Gastroesophageal sphincter (tissue), 4 donors: Measurements from ENCODE around the gene CHST12. TPM values are rescaled to one million over a fixed set of nuclear protein-coding genes. Genes with fewer than 3 reads are reported as not detected.
"Not testable (repeated sequence)": the region's sequence is repeated elsewhere in the genome, so short reads cannot be mapped to it uniquely, and the experiment has no call there.

Source experiments
- ATAC-seq: fragments of 150-250 bp; one replicate; pipeline ENCODE4 v1.9.1; 2016; ENCODE audit warnings: mild to moderate bottlenecking, moderate library complexity
- H3K27ac ChIP-seq, 4 donors: fragments of 200-600 bp; sonication (generic) in 3 of 4; 1 replicate in 3 of 4; 2 replicates in 1 of 4; pipeline ENCODE4 v1.5.1; 2016 to 2019
- H3K27me3 ChIP-seq: fragments of 200-600 bp; sonication (generic); one replicate; pipeline ENCODE4 v1.5.1; 2019
- H3K36me3 ChIP-seq, 2 donors: fragments of 200-600 bp; sonication (generic); one replicate each; pipeline ENCODE4 v1.5.1; 2019; ENCODE audit warnings: control low read depth in 1 of 2
- H3K4me1 ChIP-seq, 3 donors: fragments of 200-600 bp; sonication (generic); 1 replicate in 2 of 3; 2 replicates in 1 of 3; pipeline ENCODE4 v1.5.1; 2016 to 2019; ENCODE audit warnings: control low read depth in 2 of 3
- H3K4me3 ChIP-seq, 2 donors: fragments of 200-600 bp; sonication (generic); one replicate each; pipeline ENCODE4 v1.5.1; 2019; ENCODE audit warnings: mild to moderate bottlenecking in 1 of 2, moderate library complexity in 1 of 2
- H3K9me3 ChIP-seq, 3 donors: fragments of 200-600 bp; sonication (generic); one replicate each; pipeline ENCODE4 v1.5.1; 2017 to 2019; ENCODE audit warnings: control low read depth in 2 of 3
- CTCF ChIP-seq, 4 experiments: fragments of 200-600 bp in 2 of 4; fragments of 450-650 bp in 2 of 4; sonication (generic) in 1 of 4; IDR thresholded peaks; one replicate each; pipeline ENCODE4 v1.5.1; 2017 to 2019; ENCODE audit warnings: antibody characterized with exemption in 4 of 4, mild to moderate bottlenecking in 2 of 4, moderate library complexity in 2 of 4
- EP300 ChIP-seq: sonication (generic); formaldehyde crosslinking; IDR thresholded peaks from one replicate; pipeline ENCODE4 v1.6.1; 2017; ENCODE audit warnings: antibody characterized with exemption, mild to moderate bottlenecking
- POLR2A ChIP-seq, 2 donors: fragments of 450-650 bp; IDR thresholded peaks; one replicate each; pipeline ENCODE4 v1.6.1; 2017; ENCODE audit warnings: antibody characterized with exemption in 2 of 2, mild to moderate bottlenecking in 2 of 2, moderate library complexity in 1 of 2
- POLR2AphosphoS5 ChIP-seq: sonication (generic); formaldehyde crosslinking; IDR thresholded peaks from one replicate; pipeline ENCODE4 v1.6.1; 2017; ENCODE audit warnings: antibody characterized with exemption
- WGBS, 2 donors: methylation state at CpG; one replicate each; pipeline ENCODE4 v1.1.5; 2018; ENCODE audit warnings: low coverage in 1 of 2; 5-methylcytosine and 5-hydroxymethylcytosine counted together
- total RNA-seq, 4 donors: library from RNA; depleted of rRNA; stranded (reverse); fragments of >200 nt; gene quantifications; one replicate each; pipeline ENCODE4 v1.1.0, GENCODE V29; 2016

The CHST12 gene
- total RNA-seq, 4 donors from 2014 or later, result 8.3 to 18.3 (median 13.4) TPM

GRCh38 chr7:2411815-2412586 lies 8.6 kb downstream of the CHST12 start:
- Histone ChIP-seq H3K27me3 (no peaks in the 10 kb centered on the region), H3K36me3 (no peaks in the 10 kb centered on the region), H3K4me1 (peaks cover 7 to 63% (median 12%) of the 10 kb centered on the region in 3 donors), H3K27ac (peak overlapping the region in 3 of 4 donors; percentile 28 to 49 (median 42)), H3K4me3 (no peak overlapping the region), H3K9me3 (no peaks in the 10 kb centered on the region)
- TF ChIP-seq EP300 (no peak), CTCF (IDR thresholded peaks at IDR 0.05) (no peak), POLR2A (IDR thresholded peaks at IDR 0.05) (no peak), POLR2AphosphoS5 (no peak)
- no peak for ATAC-seq
- 34 to 57% methylated on average over 10 to 11 of the region's 12 CpGs for whole genome bisulfite sequencing, 2 donors

GRCh38 chr7:2412587-2413201 lies 9.3 kb downstream of the CHST12 start:
- no peaks in the 10 kb centered on the region for H3K9me3 ChIP-seq
- no peaks in the 10 kb centered on the region for H3K36me3 ChIP-seq
- 49 to 74% methylated on average over 3 of the region's 3 CpGs for whole genome bisulfite sequencing, 2 donors
- H3K27me3 ChIP-seq, result no peaks in the 10 kb centered on the region
- H3K27ac ChIP-seq, result peak overlapping the region in 3 of 4 donors; percentile 28 to 49 (median 42)
- ATAC-seq, result no peak
- H3K4me1 ChIP-seq, result peaks cover 7 to 60% (median 12%) of the 10 kb centered on the region in 3 donors
- H3K4me3 ChIP-seq, result no peak overlapping the region
- TF ChIP-seq POLR2A (IDR thresholded peaks at IDR 0.05) (no peak), CTCF (IDR thresholded peaks at IDR 0.05) (no peak), EP300 (no peak), POLR2AphosphoS5 (no peak)

GRCh38 chr7:2416063-2416462 lies 12.7 kb downstream of the CHST12 start:
- Histone ChIP-seq H3K9me3 (no peaks in the 10 kb centered on the region), H3K4me3 (no peak overlapping the region), H3K27me3 (no peaks in the 10 kb centered on the region), H3K36me3 (peaks cover 0 to 4% of the 10 kb centered on the region in 2 donors), H3K27ac (no peak overlapping the region), H3K4me1 (peaks cover 7 to 36% (median 12%) of the 10 kb centered on the region in 3 donors)
- ATAC-seq, result no peak
- TF ChIP-seq CTCF (IDR thresholded peaks at IDR 0.05), result no peak
- no peak for TF ChIP-seq EP300
- TF ChIP-seq POLR2A (IDR thresholded peaks at IDR 0.05), result no peak
- WGBS, 2 donors, result 58 to 66% methylated on average over 4 to 5 of the region's 5 CpGs

- H3K27me3 ChIP-seq, result no peaks in the 10 kb centered on the region
These were observed 13.2 kb downstream of the CHST12 start for GRCh38 chr7:2416650-2417049.

GRCh38 chr7:2417178-2417577 lies 13.8 kb downstream of the CHST12 start:
- H3K36me3 ChIP-seq, H3K27me3 ChIP-seq, H3K27ac ChIP-seq, ATAC-seq, H3K4me3 ChIP-seq, H3K9me3 ChIP-seq: not testable (repeated sequence)
- WGBS, 2 donors, result 88 to 100% methylated on average over 1 to 2 of the region's 3 CpGs
- H3K4me1 ChIP-seq, result peaks cover under 1 to 25% (median 12%) of the 10 kb centered on the region in 3 donors

More at GRCh38 chr7:2416650-2417049, 13.2 kb downstream of the CHST12 start:
- H3K9me3 ChIP-seq, result no peaks in the 10 kb centered on the region
- WGBS, 2 donors, result 86 to 93% methylated on average over 6 of the region's 6 CpGs
- no peak for TF ChIP-seq POLR2AphosphoS5
- no peak for TF ChIP-seq POLR2A (IDR thresholded peaks at IDR 0.05)
- TF ChIP-seq EP300, result no peak
- TF ChIP-seq CTCF (IDR thresholded peaks at IDR 0.05), result no peak
- peaks cover 0 to 4% of the 10 kb centered on the region in 2 donors for H3K36me3 ChIP-seq
- no peak overlapping the region for H3K4me3 ChIP-seq
- no peak for ATAC-seq
- H3K4me1 ChIP-seq, result peaks cover 6 to 30% (median 12%) of the 10 kb centered on the region in 3 donors
- H3K27ac ChIP-seq, result no peak overlapping the region
